A549 treated with dexamethasone at 1 μM for 4 hours (cell line): ENCODE results near the gene KLF9. TPM values are rescaled to one million over a fixed set of nuclear protein-coding genes. Genes with fewer than 3 reads are reported as not detected.

Experiments used
- total RNA-seq: library from RNA; stranded (reverse); fragments of 200-300 nt; extraction: Qiagen RNA extraction; gene quantifications from 5 replicates; pipeline ENCODE4 v1.2.3, GENCODE V29; 2022

KLF9 gene
- total RNA-seq: 3.5 to 5.7 TPM (median 5.2 TPM) in 5 replicates

DNA sequence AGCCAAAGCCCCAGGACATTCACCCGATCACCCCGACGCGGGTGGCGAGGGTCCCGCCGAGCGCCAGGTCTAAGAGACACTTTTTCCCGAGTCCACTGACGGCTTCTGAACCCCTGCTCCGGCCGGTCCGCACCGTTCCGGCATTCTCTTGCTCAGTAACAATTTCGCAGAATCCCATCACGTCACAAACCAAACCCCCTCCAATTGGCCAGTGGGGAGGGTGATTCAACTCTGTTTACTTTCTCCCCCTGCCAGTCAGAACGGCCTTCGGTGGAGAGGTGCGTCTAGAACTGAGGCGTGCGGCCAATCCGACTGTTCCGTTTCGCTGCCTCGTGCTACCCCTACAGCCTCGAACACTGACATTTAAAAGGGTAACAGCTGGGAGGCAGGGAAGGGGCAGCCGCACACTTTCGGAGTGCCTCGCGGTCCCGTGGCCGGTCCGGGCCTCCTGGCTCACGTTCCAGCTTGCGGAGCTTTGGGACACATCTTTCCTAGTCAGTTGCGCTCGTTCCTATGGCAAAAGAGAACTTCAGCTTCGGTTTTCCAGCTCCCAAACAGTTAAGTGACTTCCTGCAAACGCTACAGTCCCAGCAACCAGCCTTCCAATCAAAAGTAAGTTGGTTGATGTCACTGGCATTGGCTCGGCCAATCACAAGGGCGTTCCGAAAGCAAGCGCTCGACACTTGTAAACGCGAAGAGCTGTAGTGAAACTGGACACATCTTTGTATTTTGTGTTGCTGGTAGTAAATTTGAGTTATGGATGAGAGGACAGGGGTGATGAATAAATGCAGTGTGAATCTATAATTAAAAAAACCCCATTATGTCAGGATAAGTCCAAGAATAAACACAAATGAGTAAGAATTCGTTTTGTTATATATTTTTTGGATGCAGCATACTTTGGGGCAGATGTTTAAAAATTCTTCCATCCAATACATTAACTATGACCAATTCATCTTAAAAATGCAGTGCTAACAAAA is at the start of gene KLF9:
Gene KLF9, minus strand, starts transcription at position 859 of the 977 bp plus-strand sequence. CDS start 1,294 bp downstream, outside the sequence.

Other genes starting within 250 kb of the KLF9 start
- gene SMC5, start 155.7 kb downstream of the KLF9 start, total RNA-seq: 12.3 to 20.5 TPM (median 17.1 TPM) in 5 replicates